SK-N-SH (cell line): ENCODE data around the gene SCD5. TPM values are rescaled to one million over a fixed set of nuclear protein-coding genes. Genes with fewer than 3 reads are reported as not detected.

ENCODE experiments used
- CTCF ChIA-PET: fragments of 300-600, 350-600 bp; formaldehyde crosslinking; extraction: SDS; loops from one replicate; lab custom pipeline; 2021; lab: Yijun Ruan, JAX
- POLR2A ChIA-PET: fragments of 350-600 bp; sonication (Branson Sonifier 250); formaldehyde crosslinking; extraction: SDS; loops from one replicate; lab custom pipeline; 2020; ENCODE audit warnings: antibody characterized with exemption, inconsistent platforms; lab: Yijun Ruan, JAX
- DNase-seq: peaks from one replicate; pipeline ENCODE4 v3.0.0; 2012
- H2AFZ ChIP-seq: fragments of 200-600 bp; sonication (generic); 2 replicates; pipeline ENCODE4 v1.8.1; 2016; ENCODE audit warnings: antibody characterized with exemption, mild to moderate bottlenecking, low read depth
- H3F3A ChIP-seq: fragments of 200-600 bp; sonication (generic); replicated peaks from 2 replicates; pipeline ENCODE3; 2016; ENCODE audit warnings: antibody characterized with exemption, mild to moderate bottlenecking; ENCODE audit not compliant: insufficient read depth
- H3K27ac ChIP-seq, 2 experiments: fragments of 200-500 bp in 1 of 2; fragments of 200-600 bp in 1 of 2; sonication (Bioruptor generic) in 1 of 2; sonication (generic), shearing (Covaris generic) in 1 of 2; 2 replicates each; pipeline versions ENCODE4 v1.5.1 to v1.6.1; 2014 to 2016; ENCODE audit warnings: low read depth in 2 of 2, inconsistent platforms in 1 of 2, low read length in 1 of 2, mild to moderate bottlenecking in 1 of 2, mixed read lengths in 1 of 2
- H3K27me3 ChIP-seq: fragments of 200-600 bp; sonication (generic), shearing (Covaris generic); 2 replicates; pipeline ENCODE4 v1.6.1; 2016; ENCODE audit warnings: mixed run types; ENCODE audit not compliant: insufficient read depth
- H3K36me3 ChIP-seq, 2 experiments: fragments of 200-500 bp in 1 of 2; fragments of 200-600 bp in 1 of 2; sonication (Bioruptor generic) in 1 of 2; sonication (generic) in 1 of 2; replicated peaks in 1 of 2; 2 replicates each; pipeline versions ENCODE3 to v1.5.1; 2014 to 2016; ENCODE audit warnings: low read length in 1 of 2, mild to moderate bottlenecking in 1 of 2; ENCODE audit not compliant: insufficient read depth in 2 of 2, control insufficient read depth in 1 of 2
- H3K4me1 ChIP-seq, 2 experiments: fragments of 200-500 bp in 1 of 2; fragments of 200-600 bp in 1 of 2; sonication (Bioruptor generic) in 1 of 2; sonication (generic), shearing (Covaris generic) in 1 of 2; 2 replicates each; pipeline versions ENCODE4 v1.5.1 to v1.6.1; 2014 to 2016; ENCODE audit warnings: low read depth in 1 of 2, low read length in 1 of 2, mixed run types in 1 of 2; ENCODE audit not compliant: insufficient read depth in 2 of 2, control insufficient read depth in 1 of 2
- H3K4me2 ChIP-seq: fragments of 200-600 bp; sonication (generic), shearing (Covaris generic); 2 replicates; pipeline ENCODE4 v1.6.1; 2017; ENCODE audit warnings: mixed run types
- H3K4me3 ChIP-seq, 2 experiments: fragments of 200-500 bp in 1 of 2; fragments of 200-600 bp in 1 of 2; sonication (Bioruptor generic) in 1 of 2; sonication (generic), shearing (Covaris generic) in 1 of 2; 2 replicates each; pipeline versions ENCODE4 v1.5.1 to v1.8.1; 2014 to 2016; ENCODE audit warnings: low read depth in 2 of 2, inconsistent platforms in 1 of 2, low read length in 1 of 2, mild to moderate bottlenecking in 1 of 2, mixed read lengths in 1 of 2, moderate library complexity in 1 of 2
- H3K79me2 ChIP-seq: fragments of 200-600 bp; sonication (generic); 2 replicates; pipeline ENCODE4 v1.8.1; 2017; ENCODE audit warnings: mild to moderate bottlenecking; ENCODE audit not compliant: insufficient read depth
- H3K9ac ChIP-seq: fragments of 200-600 bp; sonication (generic); 2 replicates; pipeline ENCODE4 v1.6.1; 2017; ENCODE audit warnings: mixed run types
- H3K9me2 ChIP-seq: fragments of 200-600 bp; sonication (generic); 2 replicates; pipeline ENCODE4 v1.6.1; 2017; ENCODE audit warnings: mixed run types
- H3K9me3 ChIP-seq: fragments of 200-600 bp; sonication (generic); 2 replicates; pipeline ENCODE4 v1.6.1; 2017; ENCODE audit warnings: mixed run types, mild to moderate bottlenecking, moderate library complexity
- H4K20me1 ChIP-seq: fragments of 200-600 bp; sonication (generic); 2 replicates; pipeline ENCODE4 v1.6.1; 2017; ENCODE audit warnings: mild to moderate bottlenecking, mixed run types; ENCODE audit not compliant: insufficient read depth
- CHD2 ChIP-seq: fragments of 150-350 bp; IDR thresholded peaks from 2 replicates; pipeline ENCODE4 v1.6.1; 2018; ENCODE audit warnings: low read length; ENCODE audit not compliant: partially characterized antibody
- CTCF ChIP-seq: fragments of 200-600 bp; sonication (generic); IDR thresholded peaks from 2 replicates; pipeline ENCODE4 v1.6.1; 2017; ENCODE audit warnings: antibody characterized with exemption, mild to moderate bottlenecking, moderate library complexity
- ELF1 ChIP-seq: IDR thresholded peaks from 2 replicates; pipeline ENCODE4 v1.4.0; 2012
- EP300 ChIP-seq, 2 experiments: IDR thresholded peaks; 2 replicates each; pipeline versions ENCODE4 v1.4.0 to v1.6.1; 2012; ENCODE audit warnings: borderline replicate concordance in 1 of 2, low read depth in 1 of 2, low read length in 1 of 2
- EZH2phosphoT487 ChIP-seq: fragments of 200-600 bp; sonication (generic); IDR thresholded peaks from 2 replicates; pipeline ENCODE4 v1.6.1; 2017; ENCODE audit warnings: low read depth, mixed run types, mild to moderate bottlenecking, antibody characterized with exemption, moderate library complexity, borderline replicate concordance
- FOSL2 ChIP-seq: IDR thresholded peaks from 2 replicates; pipeline ENCODE4 v1.4.0; 2012; ENCODE audit warnings: low read depth, mild to moderate bottlenecking, moderate library complexity, borderline replicate concordance
- GATA2 ChIP-seq: sonication (generic); formaldehyde crosslinking; IDR thresholded peaks from 2 replicates; pipeline ENCODE4 v1.5.0; 2020; ENCODE audit warnings: mild to moderate bottlenecking, missing genetic modification reagents
- JUND ChIP-seq: IDR thresholded peaks from 2 replicates; pipeline ENCODE4 v1.4.0; 2012
- MXI1 ChIP-seq: IDR thresholded peaks from 2 replicates; pipeline ENCODE4 v1.6.1; 2012; ENCODE audit warnings: mild to moderate bottlenecking, low read depth, low read length, improper control_type of control experiment
- NFIC ChIP-seq: IDR thresholded peaks from 2 replicates; pipeline ENCODE4 v1.4.0; 2012; ENCODE audit warnings: borderline replicate concordance
- NRF1 ChIP-seq: IDR thresholded peaks from 2 replicates; pipeline ENCODE4 v1.6.1; 2012; ENCODE audit warnings: low read depth, mild to moderate bottlenecking, low read length
- POLR2AphosphoS5 ChIP-seq: IDR thresholded peaks from 2 replicates; pipeline ENCODE4 v1.6.1; 2012; ENCODE audit warnings: low read depth, low read length
- RAD21 ChIP-seq: IDR thresholded peaks from 2 replicates; pipeline ENCODE4 v1.6.1; 2012; ENCODE audit warnings: mild to moderate bottlenecking, low read length
- REST ChIP-seq: IDR thresholded peaks from 2 replicates; pipeline ENCODE4 v1.6.1; 2012; ENCODE audit warnings: mild to moderate bottlenecking, low read depth, low read length, moderate library complexity
- RXRA ChIP-seq: IDR thresholded peaks from 2 replicates; pipeline ENCODE4 v1.4.0; 2012; ENCODE audit warnings: low read depth, mild to moderate bottlenecking, borderline replicate concordance
- SIN3A ChIP-seq: IDR thresholded peaks from 2 replicates; pipeline ENCODE4 v1.6.1; 2012; ENCODE audit warnings: low read depth, mild to moderate bottlenecking, low read length, moderate library complexity, borderline replicate concordance
- TAF1 ChIP-seq: IDR thresholded peaks from 2 replicates; pipeline ENCODE4 v1.6.1; 2012; ENCODE audit warnings: low read depth, mild to moderate bottlenecking, low read length, moderate library complexity, borderline replicate concordance
- TCF12 ChIP-seq: IDR thresholded peaks from 2 replicates; pipeline ENCODE4 v1.4.0; 2012
- TEAD4 ChIP-seq: IDR thresholded peaks from 2 replicates; pipeline ENCODE4 v1.4.0; 2012; ENCODE audit warnings: mild to moderate bottlenecking, borderline replicate concordance; ENCODE audit not compliant: insufficient read depth
- WGBS: methylation state at CpG from one replicate; pipeline ENCODE4 v1.1.6; 2017; ENCODE audit warnings: low lambda C conversion rate; 5-methylcytosine and 5-hydroxymethylcytosine counted together
- polyA plus RNA-seq, 3 experiments: library from polyadenylated mRNA; depleted of rRNA; stranded (reverse); fragments of >200 nt; gene quantifications; 2 replicates each; pipeline ENCODE4 v1.2.3, GENCODE V29; 2012
- TF ChIP-seq, protein P1 (sequence below): IDR thresholded peaks from 2 replicates; pipeline ENCODE4 v1.4.0; 2012; ENCODE audit warnings: low read depth, borderline replicate concordance
- TF ChIP-seq, protein P2 (sequence below): IDR thresholded peaks from 2 replicates; pipeline ENCODE4 v1.4.0; 2012; ENCODE audit warnings: low read depth, borderline replicate concordance

The SCD5 gene
- polyA plus RNA-seq, 1 of the 3 experiments (the other 2 are of a cell fraction): 23.7 TPM

DNA sequence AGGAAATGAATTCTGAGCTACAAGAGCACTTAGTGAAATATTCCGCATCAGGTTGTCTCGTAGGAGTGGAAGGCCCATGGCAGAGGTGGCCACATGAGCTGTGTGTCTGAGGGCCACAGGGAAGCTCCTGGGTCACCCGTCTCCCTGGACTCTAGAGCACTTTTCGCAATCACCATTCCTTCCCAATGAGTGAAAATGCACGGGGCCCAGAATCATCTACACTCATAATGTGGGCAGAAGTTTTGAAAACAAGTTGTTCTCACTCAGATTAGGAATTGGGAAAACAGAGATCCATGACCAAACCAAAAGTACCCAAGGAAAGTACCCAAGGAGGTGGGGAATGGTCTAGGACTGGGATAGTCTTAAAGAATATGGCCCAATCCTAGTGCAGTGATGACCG lies 94.4 kb downstream of the SCD5 start:
- H3K27me3 ChIP-seq: no peaks in the 10 kb centered on the region
- no peak for DNase-seq
- no peaks in the 10 kb centered on the region for H3K9me2 ChIP-seq
- no peaks in the 10 kb centered on the region for H4K20me1 ChIP-seq
- H3K9ac ChIP-seq: no peak overlapping the region
- peaks cover 0 to 18% of the 10 kb centered on the region in 2 experiments for H3K36me3 ChIP-seq
- 95% methylated on average over 6 of the region's 6 CpGs for WGBS
- H3K4me1 ChIP-seq: no peaks in the 10 kb centered on the region
- ChIA-PET CTCF (interaction anchor here (0.9 to 9.2 kb wide), 3 partner anchors 17 to 35 kb away, joined by 3 to 52 read pairs (median 3); no protein-coding TSS in a partner anchor), POLR2A (no interaction called here)
- no peak overlapping the region for H3K27ac ChIP-seq
- H2AFZ ChIP-seq: no peak overlapping the region
- H3K4me2 ChIP-seq: no peak overlapping the region
- H3K4me3 ChIP-seq: no peak overlapping the region
- H3K9me3 ChIP-seq: no peaks in the 10 kb centered on the region
- H3K79me2 ChIP-seq: peaks cover 21% of the 10 kb centered on the region
- TF ChIP-seq TEAD4 (no peak), RXRA (no peak), REST (no peak), NRF1 (no peak), MXI1 (no peak), CHD2 (no peak), POLR2AphosphoS5 (no peak)
- TF ChIP-seq, protein P1, sequence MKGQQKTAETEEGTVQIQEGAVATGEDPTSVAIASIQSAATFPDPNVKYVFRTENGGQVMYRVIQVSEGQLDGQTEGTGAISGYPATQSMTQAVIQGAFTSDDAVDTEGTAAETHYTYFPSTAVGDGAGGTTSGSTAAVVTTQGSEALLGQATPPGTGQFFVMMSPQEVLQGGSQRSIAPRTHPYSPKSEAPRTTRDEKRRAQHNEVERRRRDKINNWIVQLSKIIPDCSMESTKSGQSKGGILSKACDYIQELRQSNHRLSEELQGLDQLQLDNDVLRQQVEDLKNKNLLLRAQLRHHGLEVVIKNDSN: no peak
- no peaks in the 10 kb centered on the region for H3F3A ChIP-seq

- ChIA-PET POLR2A (no interaction called here), CTCF (no interaction called here)
- no peak overlapping the region for H3K27ac ChIP-seq
- no peak overlapping the region for H2AFZ ChIP-seq
- H3K9ac ChIP-seq: no peak overlapping the region
- H3K4me1 ChIP-seq: no peaks in the 10 kb centered on the region
- H3K27me3 ChIP-seq: no peaks in the 10 kb centered on the region
- no peak overlapping the region for H3K4me2 ChIP-seq
- H3K9me3 ChIP-seq: no peaks in the 10 kb centered on the region
- H3K79me2 ChIP-seq: no peaks in the 10 kb centered on the region
- no peaks in the 10 kb centered on the region for H4K20me1 ChIP-seq
- no peak overlapping the region for H3K4me3 ChIP-seq
- H3F3A ChIP-seq: no peaks in the 10 kb centered on the region
- H3K36me3 ChIP-seq: peaks cover 0 to 21% of the 10 kb centered on the region in 2 experiments
- WGBS: no CpG with 5 or more reads among the region's 2 CpGs
- H3K9me2 ChIP-seq: no peaks in the 10 kb centered on the region
- DNase-seq: no peak
- TF ChIP-seq, protein P2, sequence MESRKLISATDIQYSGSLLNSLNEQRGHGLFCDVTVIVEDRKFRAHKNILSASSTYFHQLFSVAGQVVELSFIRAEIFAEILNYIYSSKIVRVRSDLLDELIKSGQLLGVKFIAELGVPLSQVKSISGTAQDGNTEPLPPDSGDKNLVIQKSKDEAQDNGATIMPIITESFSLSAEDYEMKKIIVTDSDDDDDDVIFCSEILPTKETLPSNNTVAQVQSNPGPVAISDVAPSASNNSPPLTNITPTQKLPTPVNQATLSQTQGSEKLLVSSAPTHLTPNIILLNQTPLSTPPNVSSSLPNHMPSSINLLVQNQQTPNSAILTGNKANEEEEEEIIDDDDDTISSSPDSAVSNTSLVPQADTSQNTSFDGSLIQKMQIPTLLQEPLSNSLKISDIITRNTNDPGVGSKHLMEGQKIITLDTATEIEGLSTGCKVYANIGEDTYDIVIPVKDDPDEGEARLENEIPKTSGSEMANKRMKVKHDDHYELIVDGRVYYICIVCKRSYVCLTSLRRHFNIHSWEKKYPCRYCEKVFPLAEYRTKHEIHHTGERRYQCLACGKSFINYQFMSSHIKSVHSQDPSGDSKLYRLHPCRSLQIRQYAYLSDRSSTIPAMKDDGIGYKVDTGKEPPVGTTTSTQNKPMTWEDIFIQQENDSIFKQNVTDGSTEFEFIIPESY: no peak
- TF ChIP-seq TEAD4 (no peak), MXI1 (no peak), RXRA (no peak), ELF1 (no peak), RAD21 (no peak), CTCF (no peak), JUND (no peak), TCF12 (no peak), FOSL2 (no peak), NFIC (no peak), TAF1 (no peak), GATA2 (no peak), SIN3A (no peak), EP300 (IDR thresholded peaks at IDR 0.05; ENCODE audit: borderline replicate concordance in 1 of 2, low read depth in 1 of 2, low read length in 1 of 2) (no peak), EZH2phosphoT487 (no peak)
Observed at GRCh38 chr4:82698412-82698811, 100.2 kb downstream of the SCD5 start.
